GM19023 (cell line): ENCODE results near the gene CES2.
"Not testable (repeated sequence)": the region's sequence is repeated elsewhere in the genome, so short reads cannot be mapped to it uniquely, and the experiment has no call there.

Source experiments
- ATAC-seq: cut with Tn5 transposase; IDR thresholded peaks from one replicate; pipeline ENCODE4 v1.9.1; 2021; ENCODE audit warnings: mild to moderate bottlenecking, moderate library complexity; ENCODE audit not compliant: unreplicated experiment

Gene CES2

GRCh38 chr16:66934138-66934838 lies 1.0 kb upstream of the CES2 start, which contains the start of gene CIAO2B:
TSS of gene CIAO2B (minus strand) at chr16:66934402. CDS start at chr16:66934364, 38 bp downstream.
- ATAC-seq = peak; percentile 77

GRCh38 chr16:66934839-66935313 lies 440 bp upstream of the CES2 start:
- ATAC-seq = not testable (repeated sequence)

GRCh38 chr16:66936462-66936861 lies 1.1 kb downstream of the CES2 start:
- ATAC-seq = no peak

GRCh38 chr16:66936889-66937554 lies 1.7 kb downstream of the CES2 start:
- no peak for ATAC-seq

- no peak for ATAC-seq
Measured at GRCh38 chr16:66937725-66938337, 2.5 kb downstream of the CES2 start.

- ATAC-seq = no peak
Measured at GRCh38 chr16:66939366-66939765, 4.0 kb downstream of the CES2 start.

GRCh38 chr16:66940236-66940635 lies 4.9 kb downstream of the CES2 start:
- no peak for ATAC-seq

GRCh38 chr16:66942981-66943380 lies 7.7 kb downstream of the CES2 start:
- no peak for ATAC-seq

- ATAC-seq = no peak
Measured at GRCh38 chr16:66943426-66944053, 8.2 kb downstream of the CES2 start.

- ATAC-seq = no peak
Measured at GRCh38 chr16:66944054-66944441, 8.7 kb downstream of the CES2 start.

GRCh38 chr16:66944971-66945370 lies 9.7 kb downstream of the CES2 start:
- not testable (repeated sequence) for ATAC-seq

GRCh38 chr16:66945939-66946338 lies 10.6 kb downstream of the CES2 start:
- ATAC-seq = no peak

GRCh38 chr16:66946541-66946940 lies 11.2 kb downstream of the CES2 start:
- no peak for ATAC-seq

- no peak for ATAC-seq
Measured at GRCh38 chr16:66946974-66947301, 11.6 kb downstream of the CES2 start.

- peak; percentile 57 for ATAC-seq
Measured at GRCh38 chr16:66947302-66948065, 12.2 kb downstream of the CES2 start.

- ATAC-seq = peak; percentile 14
Measured at GRCh38 chr16:66948134-66948836, 13.0 kb downstream of the CES2 start.

- no peak for ATAC-seq
Measured at GRCh38 chr16:66948837-66949225, 13.5 kb downstream of the CES2 start.

- no peak for ATAC-seq
Measured at GRCh38 chr16:66949472-66949871, 14.2 kb downstream of the CES2 start.

- ATAC-seq = no peak
Measured at GRCh38 chr16:66950437-66950836, 15.1 kb downstream of the CES2 start.
